ENCODE results near the gene CCDC6. TPM values are rescaled to one million over a fixed set of nuclear protein-coding genes. Genes with fewer than 3 reads are reported as not detected.

The CCDC6 gene
- total and polyA plus RNA-seq, 9 donors, result 12.2 to 46.8 (median 34.1) TPM

- 13 to 24% (median 16%) methylated on average over 1 of the region's 1 CpG for WGBS, 3 donors
- TF ChIP-seq EP300 (IDR thresholded peaks at IDR 0.05) (no peak), POLR2A (IDR thresholded peaks at IDR 0.05) (no peak)
- TF ChIP-seq, protein P1, sequence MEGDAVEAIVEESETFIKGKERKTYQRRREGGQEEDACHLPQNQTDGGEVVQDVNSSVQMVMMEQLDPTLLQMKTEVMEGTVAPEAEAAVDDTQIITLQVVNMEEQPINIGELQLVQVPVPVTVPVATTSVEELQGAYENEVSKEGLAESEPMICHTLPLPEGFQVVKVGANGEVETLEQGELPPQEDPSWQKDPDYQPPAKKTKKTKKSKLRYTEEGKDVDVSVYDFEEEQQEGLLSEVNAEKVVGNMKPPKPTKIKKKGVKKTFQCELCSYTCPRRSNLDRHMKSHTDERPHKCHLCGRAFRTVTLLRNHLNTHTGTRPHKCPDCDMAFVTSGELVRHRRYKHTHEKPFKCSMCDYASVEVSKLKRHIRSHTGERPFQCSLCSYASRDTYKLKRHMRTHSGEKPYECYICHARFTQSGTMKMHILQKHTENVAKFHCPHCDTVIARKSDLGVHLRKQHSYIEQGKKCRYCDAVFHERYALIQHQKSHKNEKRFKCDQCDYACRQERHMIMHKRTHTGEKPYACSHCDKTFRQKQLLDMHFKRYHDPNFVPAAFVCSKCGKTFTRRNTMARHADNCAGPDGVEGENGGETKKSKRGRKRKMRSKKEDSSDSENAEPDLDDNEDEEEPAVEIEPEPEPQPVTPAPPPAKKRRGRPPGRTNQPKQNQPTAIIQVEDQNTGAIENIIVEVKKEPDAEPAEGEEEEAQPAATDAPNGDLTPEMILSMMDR (IDR thresholded peaks at IDR 0.05), result no peak
- no peaks in the 10 kb centered on the region for H3K27me3 ChIP-seq
- H3K4me1 ChIP-seq (ENCODE audit: insufficient read depth), result peaks cover 7% of the 10 kb centered on the region
- no peaks in the 10 kb centered on the region for H3K9me3 ChIP-seq
- H3K27ac ChIP-seq, result no peak overlapping the region
- H3K36me3 ChIP-seq, result no peaks in the 10 kb centered on the region
- intact Hi-C loops (cut with DNase I), result no loop called here
- no peak for DNase-seq
- no peak overlapping the region for H3K4me3 ChIP-seq
Measured at GRCh38 chr10:59829024-59829423, 77.3 kb downstream of the CCDC6 start.

- Histone ChIP-seq H3K27ac (no peak overlapping the region), H3K27me3 (no peaks in the 10 kb centered on the region), H3K36me3 (no peaks in the 10 kb centered on the region), H3K4me3 (no peak overlapping the region), H3K9me3 (no peaks in the 10 kb centered on the region), H3K4me1 (ENCODE audit: insufficient read depth) (peaks cover 9% of the 10 kb centered on the region)
- intact Hi-C loops (cut with DNase I), result no loop called here
- no peak for DNase-seq
- TF ChIP-seq EP300 (IDR thresholded peaks at IDR 0.05) (no peak), POLR2A (IDR thresholded peaks at IDR 0.05) (no peak)
- TF ChIP-seq, protein P1 (IDR thresholded peaks at IDR 0.05), result no peak
Measured at GRCh38 chr10:59825932-59826331, 80.4 kb downstream of the CCDC6 start.

- TF ChIP-seq POLR2A (IDR thresholded peaks at IDR 0.05) (no peak), EP300 (IDR thresholded peaks at IDR 0.05) (no peak)
- TF ChIP-seq, protein P1 (IDR thresholded peaks at IDR 0.05), result no peak
- Histone ChIP-seq H3K4me1 (ENCODE audit: insufficient read depth) (peaks cover 9% of the 10 kb centered on the region), H3K27me3 (no peaks in the 10 kb centered on the region), H3K27ac (no peak overlapping the region), H3K4me3 (no peak overlapping the region), H3K9me3 (no peaks in the 10 kb centered on the region), H3K36me3 (no peaks in the 10 kb centered on the region)
- DNase-seq, result no peak
- intact Hi-C loops (cut with DNase I), result loop anchor here in 1 of 4 donors (5.0 kb wide), 1 partner anchor 196 kb away; no protein-coding TSS in a partner anchor
Measured at GRCh38 chr10:59823751-59824150, 82.6 kb downstream of the CCDC6 start.

DNA sequence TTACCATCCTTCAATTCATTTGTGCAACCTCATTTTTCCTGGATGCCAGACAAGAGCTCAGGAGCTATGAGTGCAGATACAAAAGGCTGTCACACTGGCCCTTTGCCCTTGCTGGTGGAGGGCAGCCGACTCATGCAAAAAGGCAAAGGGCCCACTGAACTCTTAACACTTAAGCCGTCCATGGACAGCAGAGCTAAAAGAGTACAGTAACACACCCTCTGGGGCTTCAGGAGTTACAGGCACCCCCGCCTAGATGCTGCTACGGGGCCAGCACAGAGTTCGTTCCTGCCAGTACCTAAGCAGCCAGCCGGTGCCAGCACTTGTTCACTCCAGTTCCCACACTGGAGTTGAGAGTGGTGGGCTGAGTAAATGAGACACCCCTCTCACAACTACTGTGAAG is 83.2 kb downstream of the CCDC6 start:
- 95 to 97% (median 95%) methylated on average over 6 of the region's 6 CpGs for WGBS, 3 donors
- intact Hi-C loops (cut with DNase I), result loop anchor here in 1 of 4 donors (5.0 kb wide), 1 partner anchor 196 kb away; no protein-coding TSS in a partner anchor
- no peak overlapping the region for H3K27ac ChIP-seq
- no peak for DNase-seq
- H3K27me3 ChIP-seq, result no peaks in the 10 kb centered on the region
- no peaks in the 10 kb centered on the region for H3K36me3 ChIP-seq
- H3K9me3 ChIP-seq, result no peaks in the 10 kb centered on the region
- no peak overlapping the region for H3K4me3 ChIP-seq
- H3K4me1 ChIP-seq (ENCODE audit: insufficient read depth), result peaks cover 9% of the 10 kb centered on the region
- no peak for TF ChIP-seq POLR2A (IDR thresholded peaks at IDR 0.05)
- TF ChIP-seq EP300 (IDR thresholded peaks at IDR 0.05), result no peak
- TF ChIP-seq, protein P1 (IDR thresholded peaks at IDR 0.05), result no peak

Measured in ovary (tissue), 9 donors.